ENCODE results near the gene UBTF. TPM values are rescaled to one million over a fixed set of nuclear protein-coding genes. Genes with fewer than 3 reads are reported as not detected.

Gene UBTF
- total and polyA plus RNA-seq, 9 of the 15 experiments (the other 6 are each of a cell fraction or from before 2014, with no cell fraction given) = 1.2 to 113 (median 83.6) TPM

DNA sequence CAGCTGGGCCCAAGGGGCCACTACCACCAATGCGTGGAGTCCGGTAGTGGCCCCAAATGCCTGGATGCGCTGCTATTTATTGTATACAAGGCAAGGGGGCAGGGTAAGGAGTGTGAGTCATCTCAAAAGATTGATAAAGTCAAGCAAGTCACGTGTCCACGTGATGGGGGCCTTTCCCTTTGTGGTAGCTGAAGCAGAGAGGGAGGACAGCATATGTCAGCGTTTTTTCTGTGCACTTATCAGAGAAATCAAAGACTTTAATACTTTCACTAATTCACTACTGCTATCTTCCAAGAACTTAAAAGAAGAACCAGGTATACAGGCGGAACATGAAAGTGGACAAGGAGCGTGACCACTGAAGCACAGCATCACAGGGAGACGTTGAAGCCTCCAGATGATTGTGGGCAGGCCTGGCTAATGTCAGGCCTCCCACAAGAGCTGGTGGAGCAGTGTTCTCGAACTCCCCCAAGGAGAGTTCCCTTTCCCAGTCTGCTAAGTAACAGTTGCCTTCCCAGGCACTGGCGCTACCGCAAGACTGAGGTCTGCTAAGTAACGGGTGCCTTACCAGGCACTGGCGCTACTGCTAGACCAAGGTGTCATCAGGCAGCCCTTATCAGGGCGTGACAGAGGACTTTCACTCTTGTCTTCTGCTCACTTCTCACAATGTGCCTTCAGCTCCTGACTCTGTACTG is 59.8 kb downstream of the UBTF start (continued):
- TF ChIP-seq, protein P1, sequence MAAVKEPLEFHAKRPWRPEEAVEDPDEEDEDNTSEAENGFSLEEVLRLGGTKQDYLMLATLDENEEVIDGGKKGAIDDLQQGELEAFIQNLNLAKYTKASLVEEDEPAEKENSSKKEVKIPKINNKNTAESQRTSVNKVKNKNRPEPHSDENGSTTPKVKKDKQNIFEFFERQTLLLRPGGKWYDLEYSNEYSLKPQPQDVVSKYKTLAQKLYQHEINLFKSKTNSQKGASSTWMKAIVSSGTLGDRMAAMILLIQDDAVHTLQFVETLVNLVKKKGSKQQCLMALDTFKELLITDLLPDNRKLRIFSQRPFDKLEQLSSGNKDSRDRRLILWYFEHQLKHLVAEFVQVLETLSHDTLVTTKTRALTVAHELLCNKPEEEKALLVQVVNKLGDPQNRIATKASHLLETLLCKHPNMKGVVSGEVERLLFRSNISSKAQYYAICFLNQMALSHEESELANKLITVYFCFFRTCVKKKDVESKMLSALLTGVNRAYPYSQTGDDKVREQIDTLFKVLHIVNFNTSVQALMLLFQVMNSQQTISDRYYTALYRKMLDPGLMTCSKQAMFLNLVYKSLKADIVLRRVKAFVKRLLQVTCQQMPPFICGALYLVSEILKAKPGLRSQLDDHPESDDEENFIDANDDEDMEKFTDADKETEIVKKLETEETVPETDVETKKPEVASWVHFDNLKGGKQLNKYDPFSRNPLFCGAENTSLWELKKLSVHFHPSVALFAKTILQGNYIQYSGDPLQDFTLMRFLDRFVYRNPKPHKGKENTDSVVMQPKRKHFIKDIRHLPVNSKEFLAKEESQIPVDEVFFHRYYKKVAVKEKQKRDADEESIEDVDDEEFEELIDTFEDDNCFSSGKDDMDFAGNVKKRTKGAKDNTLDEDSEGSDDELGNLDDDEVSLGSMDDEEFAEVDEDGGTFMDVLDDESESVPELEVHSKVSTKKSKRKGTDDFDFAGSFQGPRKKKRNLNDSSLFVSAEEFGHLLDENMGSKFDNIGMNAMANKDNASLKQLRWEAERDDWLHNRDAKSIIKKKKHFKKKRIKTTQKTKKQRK (IDR thresholded peaks at IDR 0.05; ENCODE audit: borderline replicate concordance, low read depth, low read length) = no peak
- TF ChIP-seq ZNF780A (CRISPR knock-in tag; IDR thresholded peaks at IDR 0.05) (no peak), DMBX1 (CRISPR knock-in tag; IDR thresholded peaks at IDR 0.05; ENCODE audit: borderline replicate concordance) (peak; percentile 59; the same call in 1 of the 2 replicates), CEBPG (CRISPR knock-in tag; IDR thresholded peaks at IDR 0.05) (peak; percentile 79), CEBPG (tag; conservative IDR thresholded peaks at IDR 0.05 in 1 of 2, IDR thresholded peaks at IDR 0.05 in 1 of 2) (no peak), ZNF384 (IDR thresholded peaks at IDR 0.05; ENCODE audit: low read depth, low read length) (peak; percentile 64; the same call in 1 of the 2 replicates), RNF2 (IDR thresholded peaks at IDR 0.05) (peak; percentile 41; the same call in 1 of the 2 replicates), CREB1 (IDR thresholded peaks at IDR 0.05) (0 out of 2 replicates have a peak, but pooled peaks have one; percentile 52), CREB1 (CRISPR knock-in tag; IDR thresholded peaks at IDR 0.05) (peak; percentile 33; the same call in 1 of the 2 replicates)
- TF ChIP-seq, protein P2, sequence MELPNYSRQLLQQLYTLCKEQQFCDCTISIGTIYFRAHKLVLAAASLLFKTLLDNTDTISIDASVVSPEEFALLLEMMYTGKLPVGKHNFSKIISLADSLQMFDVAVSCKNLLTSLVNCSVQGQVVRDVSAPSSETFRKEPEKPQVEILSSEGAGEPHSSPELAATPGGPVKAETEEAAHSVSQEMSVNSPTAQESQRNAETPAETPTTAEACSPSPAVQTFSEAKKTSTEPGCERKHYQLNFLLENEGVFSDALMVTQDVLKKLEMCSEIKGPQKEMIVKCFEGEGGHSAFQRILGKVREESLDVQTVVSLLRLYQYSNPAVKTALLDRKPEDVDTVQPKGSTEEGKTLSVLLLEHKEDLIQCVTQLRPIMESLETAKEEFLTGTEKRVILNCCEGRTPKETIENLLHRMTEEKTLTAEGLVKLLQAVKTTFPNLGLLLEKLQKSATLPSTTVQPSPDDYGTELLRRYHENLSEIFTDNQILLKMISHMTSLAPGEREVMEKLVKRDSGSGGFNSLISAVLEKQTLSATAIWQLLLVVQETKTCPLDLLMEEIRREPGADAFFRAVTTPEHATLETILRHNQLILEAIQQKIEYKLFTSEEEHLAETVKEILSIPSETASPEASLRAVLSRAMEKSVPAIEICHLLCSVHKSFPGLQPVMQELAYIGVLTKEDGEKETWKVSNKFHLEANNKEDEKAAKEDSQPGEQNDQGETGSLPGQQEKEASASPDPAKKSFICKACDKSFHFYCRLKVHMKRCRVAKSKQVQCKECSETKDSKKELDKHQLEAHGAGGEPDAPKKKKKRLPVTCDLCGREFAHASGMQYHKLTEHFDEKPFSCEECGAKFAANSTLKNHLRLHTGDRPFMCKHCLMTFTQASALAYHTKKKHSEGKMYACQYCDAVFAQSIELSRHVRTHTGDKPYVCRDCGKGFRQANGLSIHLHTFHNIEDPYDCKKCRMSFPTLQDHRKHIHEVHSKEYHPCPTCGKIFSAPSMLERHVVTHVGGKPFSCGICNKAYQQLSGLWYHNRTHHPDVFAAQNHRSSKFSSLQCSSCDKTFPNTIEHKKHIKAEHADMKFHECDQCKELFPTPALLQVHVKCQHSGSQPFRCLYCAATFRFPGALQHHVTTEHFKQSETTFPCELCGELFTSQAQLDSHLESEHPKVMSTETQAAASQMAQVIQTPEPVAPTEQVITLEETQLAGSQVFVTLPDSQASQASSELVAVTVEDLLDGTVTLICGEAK (IDR thresholded peaks at IDR 0.05) = no peak
- TF ChIP-seq, protein P2 (CRISPR knock-in tag; IDR thresholded peaks at IDR 0.05) = no peak

All from K562 (cell line).